Vagina (tissue), 2 donors: ENCODE results near the gene GALNT17.

ENCODE experiments used
- POLR2A ChIP-seq, 2 donors: fragments of 450-650 bp; IDR thresholded peaks; one replicate each; pipeline ENCODE4 v1.6.1; 2017; ENCODE audit warnings: antibody characterized with exemption in 2 of 2, mild to moderate bottlenecking in 2 of 2, moderate library complexity in 2 of 2
- POLR2AphosphoS5 ChIP-seq, 2 donors: sonication (generic); formaldehyde crosslinking; IDR thresholded peaks; one replicate each; pipeline ENCODE4 v1.9.0; 2017; ENCODE audit warnings: antibody characterized with exemption in 2 of 2, mild to moderate bottlenecking in 2 of 2, low read depth in 1 of 2; ENCODE audit not compliant: insufficient read depth in 1 of 2
- TF ChIP-seq, protein P1 (sequence below), 3 experiments: fragments of 450-650 bp in 2 of 3; fragments of 200-600 bp in 1 of 3; sonication (generic) in 1 of 3; IDR thresholded peaks; one replicate each; pipeline ENCODE4 v1.5.1; 2017 to 2019; ENCODE audit warnings: antibody characterized with exemption in 3 of 3, mild to moderate bottlenecking in 2 of 3, moderate library complexity in 2 of 3

GRCh38 chr7:71566376-71566775, 434.4 kb downstream of the GALNT17 start:
- TF ChIP-seq, protein P1, sequence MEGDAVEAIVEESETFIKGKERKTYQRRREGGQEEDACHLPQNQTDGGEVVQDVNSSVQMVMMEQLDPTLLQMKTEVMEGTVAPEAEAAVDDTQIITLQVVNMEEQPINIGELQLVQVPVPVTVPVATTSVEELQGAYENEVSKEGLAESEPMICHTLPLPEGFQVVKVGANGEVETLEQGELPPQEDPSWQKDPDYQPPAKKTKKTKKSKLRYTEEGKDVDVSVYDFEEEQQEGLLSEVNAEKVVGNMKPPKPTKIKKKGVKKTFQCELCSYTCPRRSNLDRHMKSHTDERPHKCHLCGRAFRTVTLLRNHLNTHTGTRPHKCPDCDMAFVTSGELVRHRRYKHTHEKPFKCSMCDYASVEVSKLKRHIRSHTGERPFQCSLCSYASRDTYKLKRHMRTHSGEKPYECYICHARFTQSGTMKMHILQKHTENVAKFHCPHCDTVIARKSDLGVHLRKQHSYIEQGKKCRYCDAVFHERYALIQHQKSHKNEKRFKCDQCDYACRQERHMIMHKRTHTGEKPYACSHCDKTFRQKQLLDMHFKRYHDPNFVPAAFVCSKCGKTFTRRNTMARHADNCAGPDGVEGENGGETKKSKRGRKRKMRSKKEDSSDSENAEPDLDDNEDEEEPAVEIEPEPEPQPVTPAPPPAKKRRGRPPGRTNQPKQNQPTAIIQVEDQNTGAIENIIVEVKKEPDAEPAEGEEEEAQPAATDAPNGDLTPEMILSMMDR (IDR thresholded peaks at IDR 0.05): no peak
- TF ChIP-seq POLR2A (IDR thresholded peaks at IDR 0.05) (no peak), POLR2AphosphoS5 (IDR thresholded peaks at IDR 0.05; ENCODE audit: insufficient read depth in 1 of 2, low read depth in 1 of 2) (no peak)
